G401 (cell line): ENCODE results near the gene JMJD7. TPM values are rescaled to one million over a fixed set of nuclear protein-coding genes. Genes with fewer than 3 reads are reported as not detected.
A peak's percentile ranks its signal among the peaks of the same experiment; 100 is the strongest.

ENCODE experiments used
- DNase-seq: peaks from one replicate; pipeline ENCODE4 v3.0.0-alpha.2; 2015; ENCODE audit warnings: low spot score
- in situ Hi-C: cut with HindIII; loops from 2 replicates; pipeline ENCODE4 v1.10.0; 2016; ENCODE audit warnings: low sequenced_read_pairs, mixed read lengths
- total RNA-seq: library from RNA; depleted of rRNA; stranded (reverse); fragments of >200 nt; shearing (Covaris generic); gene quantifications from 2 replicates; pipeline ENCODE4 v1.2.3, GENCODE V29; 2014

Gene JMJD7
- total RNA-seq, 1 experiment from 2014 or later: 11.8 TPM

GRCh38 chr15:41798607-41799487, 29.0 kb upstream of the JMJD7 start:
- in situ Hi-C loops: no loop called here
- DNase-seq: no peak

DNA sequence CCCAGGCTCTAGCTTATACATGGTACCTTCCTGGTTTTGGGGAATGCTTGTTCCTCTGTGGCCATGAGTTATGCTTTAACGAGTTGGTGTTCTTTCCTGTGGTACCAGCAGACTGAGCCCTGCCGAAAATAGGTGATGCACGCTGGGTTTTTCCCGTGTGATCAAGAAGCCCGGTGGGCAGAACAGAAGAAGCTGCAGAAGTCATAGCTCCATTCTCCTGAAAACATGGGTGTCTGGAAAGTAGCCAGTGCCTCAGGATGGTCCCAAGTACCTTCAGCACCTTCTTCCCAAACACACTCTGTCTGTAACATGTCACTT, 28.4 kb upstream of the JMJD7 start:
- in situ Hi-C loops: no loop called here
- DNase-seq: no peak

DNA sequence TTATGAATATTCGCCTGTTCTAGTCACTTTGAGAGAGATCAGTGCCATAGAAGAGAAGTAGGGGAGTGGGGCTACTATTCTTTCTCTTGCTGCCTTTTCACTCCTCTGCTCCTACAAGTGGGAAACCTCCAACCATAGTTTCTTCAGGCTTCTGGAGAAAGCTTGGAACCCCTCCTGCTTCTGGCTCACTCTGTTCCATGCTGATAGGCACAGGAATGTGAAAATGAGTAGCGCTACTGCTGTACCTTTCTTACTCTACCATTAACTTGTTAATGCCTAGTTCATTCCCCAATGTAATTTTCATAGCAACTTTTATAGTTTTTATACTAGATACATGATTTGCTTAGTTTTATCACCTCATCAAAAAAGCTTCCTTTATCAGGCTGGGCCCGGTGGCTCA, 26.7 kb upstream of the JMJD7 start:
- in situ Hi-C loops: loop anchor here (5.0 kb wide), 1 partner anchor 106 kb away; no protein-coding TSS in a partner anchor
- DNase-seq: no peak

- in situ Hi-C loops: loop anchor here (5.0 kb wide), 1 partner anchor 105 kb away; no protein-coding TSS in a partner anchor
- DNase-seq: no peak
Observed at GRCh38 chr15:41801850-41802455, 25.9 kb upstream of the JMJD7 start.

DNA sequence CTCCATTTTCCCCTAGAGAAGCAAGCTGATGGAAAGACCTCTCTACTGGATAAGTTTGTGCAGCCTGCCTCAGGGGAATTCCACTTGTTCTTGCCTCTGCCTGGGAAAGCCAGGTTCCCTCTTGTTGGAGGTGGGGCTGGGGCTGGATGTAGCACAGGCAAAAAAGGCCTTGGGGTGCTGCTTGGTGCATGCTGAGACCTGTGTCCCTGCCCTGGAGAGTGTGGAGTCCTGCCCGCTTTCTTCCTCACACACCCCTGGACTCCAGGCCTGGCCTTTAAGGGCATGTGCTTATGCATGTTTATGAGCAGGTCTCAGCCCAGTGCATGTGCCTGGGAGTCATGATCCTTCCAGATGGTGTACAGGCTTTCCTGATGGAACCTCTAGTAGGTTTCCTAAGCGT, 23.5 kb upstream of the JMJD7 start:
- in situ Hi-C loops: loop anchor here (5.0 kb wide), 1 partner anchor 103 kb away; no protein-coding TSS in a partner anchor
- no peak for DNase-seq

DNA sequence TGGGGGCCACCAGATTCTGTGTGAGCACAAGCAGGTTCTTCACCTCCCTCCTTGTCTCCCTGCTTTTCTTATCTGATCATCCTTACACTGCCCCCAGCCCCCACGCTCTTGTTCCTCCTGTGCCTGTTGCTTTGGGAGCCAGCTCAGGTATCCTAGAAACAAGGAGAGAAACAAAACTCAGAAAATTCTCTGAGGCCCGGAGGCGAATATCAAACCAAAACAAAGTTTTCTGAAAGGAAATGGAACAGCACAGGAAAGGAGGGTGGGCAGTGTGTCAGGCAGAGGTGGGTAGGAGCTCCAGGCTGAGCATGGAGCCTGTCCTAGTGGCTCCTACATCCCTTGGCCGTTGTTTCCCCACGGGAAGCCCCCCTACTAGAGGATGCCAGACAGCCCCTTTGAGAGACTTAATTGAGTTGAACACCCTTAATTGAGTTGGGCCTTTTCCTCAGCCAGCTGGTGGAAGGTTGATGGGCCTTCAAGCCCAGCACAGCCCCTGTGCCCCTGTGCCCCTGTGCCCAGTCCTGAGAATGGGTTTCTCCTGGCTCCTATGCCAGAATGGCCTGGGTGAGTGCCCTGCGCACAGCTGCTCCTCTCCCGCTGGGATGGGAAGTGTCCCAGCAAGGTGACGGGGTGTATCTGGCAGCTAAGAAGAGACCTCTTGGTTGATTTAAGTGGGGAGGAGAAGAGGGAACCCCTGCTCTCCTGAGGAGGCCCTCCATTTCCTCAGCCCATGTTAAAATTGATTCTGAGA, 22.8 kb upstream of the JMJD7 start:
- DNase-seq: no peak
- in situ Hi-C loops: loop anchor here (5.0 kb wide), 1 partner anchor 102 kb away; no protein-coding TSS in a partner anchor

DNA sequence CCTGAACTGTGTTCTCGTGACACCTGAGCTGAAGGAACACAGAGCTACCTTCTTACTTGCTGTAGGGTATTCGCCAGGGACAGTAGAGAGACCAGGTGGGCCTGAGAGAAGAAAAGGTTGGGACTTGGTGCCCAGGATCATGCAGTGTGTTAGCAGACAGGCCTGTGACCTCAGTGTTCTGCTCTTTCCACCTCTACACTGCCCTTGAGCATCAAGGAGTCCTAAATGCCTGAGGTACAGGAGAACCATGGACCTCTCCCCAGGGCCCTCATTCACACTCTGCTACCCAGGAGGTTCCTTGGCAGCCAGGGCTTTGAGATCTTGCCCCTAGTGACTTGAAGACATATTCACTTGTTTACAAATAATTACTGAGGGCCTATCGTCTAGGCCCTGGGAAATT, 22.2 kb upstream of the JMJD7 start:
- DNase-seq: no peak
- in situ Hi-C loops: no loop called here

- DNase-seq: no peak
- in situ Hi-C loops: no loop called here
Observed at GRCh38 chr15:41806291-41807181, 21.4 kb upstream of the JMJD7 start.

DNA sequence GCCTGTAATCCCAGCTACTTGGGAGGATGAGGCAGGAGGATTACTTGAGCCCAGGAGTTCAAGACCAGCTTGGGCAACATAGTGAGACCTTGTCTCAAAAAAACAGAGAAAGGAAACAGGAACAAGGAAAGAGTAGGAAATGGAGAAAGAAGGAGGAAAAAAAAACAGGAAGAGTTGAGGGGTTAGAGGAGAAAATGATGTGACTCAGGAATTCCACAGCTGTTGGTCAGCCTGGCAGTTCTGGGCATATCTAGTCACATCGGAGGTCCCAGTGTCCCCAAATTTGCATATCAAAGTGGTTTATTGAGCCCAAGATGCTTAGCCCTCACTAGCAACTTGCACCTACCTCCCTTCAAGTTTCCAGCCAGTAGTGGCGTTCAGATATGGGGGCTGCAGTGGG, 18.8 kb upstream of the JMJD7 start:
- in situ Hi-C loops: no loop called here
- no peak for DNase-seq

GRCh38 chr15:41809526-41810220, 18.2 kb upstream of the JMJD7 start:
- DNase-seq: peak; percentile 89
- in situ Hi-C loops: no loop called here

- in situ Hi-C loops: no loop called here
- DNase-seq: peak; percentile 83
Observed at GRCh38 chr15:41810651-41811431, 17.1 kb upstream of the JMJD7 start.

GRCh38 chr15:41811432-41812195, 16.3 kb upstream of the JMJD7 start:
- DNase-seq: peak; percentile 88
- in situ Hi-C loops: no loop called here

GRCh38 chr15:41812820-41813375, 15.0 kb upstream of the JMJD7 start:
- no peak for DNase-seq
- in situ Hi-C loops: no loop called here

DNA sequence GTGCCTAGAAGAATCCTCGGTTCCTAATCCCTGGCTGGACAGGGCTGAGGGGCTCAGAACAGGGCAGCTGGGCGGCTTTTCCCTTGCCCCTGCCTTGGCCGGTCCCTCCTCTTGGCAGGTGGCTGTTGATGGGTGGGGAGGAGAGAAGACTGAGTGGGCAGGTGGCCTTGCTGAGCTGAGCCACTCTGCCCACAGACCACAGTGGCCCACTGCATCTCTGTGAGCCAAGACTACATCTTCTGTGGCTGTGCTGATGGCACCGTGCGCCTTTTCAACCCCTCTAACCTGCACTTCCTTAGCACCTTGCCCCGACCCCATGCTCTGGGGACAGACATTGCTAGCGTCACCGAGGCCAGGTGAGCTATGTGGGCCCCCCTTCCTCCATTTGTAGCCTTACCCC, 14.5 kb upstream of the JMJD7 start:
- DNase-seq: no peak
- in situ Hi-C loops: no loop called here

GRCh38 chr15:41814534-41814933, 13.4 kb upstream of the JMJD7 start:
- in situ Hi-C loops: no loop called here
- no peak for DNase-seq

- DNase-seq: no peak
- in situ Hi-C loops: no loop called here
Observed at GRCh38 chr15:41816788-41817187, 11.1 kb upstream of the JMJD7 start.

GRCh38 chr15:41817327-41817726, 10.6 kb upstream of the JMJD7 start:
- in situ Hi-C loops: no loop called here
- DNase-seq: no peak
